CD4-positive, alpha-beta T cell (primary cell): ENCODE measurements around the gene PANX2. TPM values are rescaled to one million over a fixed set of nuclear protein-coding genes. Genes with fewer than 3 reads are reported as not detected.

Source experiments
- ATAC-seq: fragments of 200-7000 bp; cut with Tn5 transposase; one replicate; pipeline ENCODE4 v1.10.0; 2022; ENCODE audit warnings: mild to moderate bottlenecking; ENCODE audit not compliant: poor library complexity
- CTCF ChIA-PET: fragments of 350-600 bp; sonication (Branson Sonifier 250); formaldehyde crosslinking; loops from one replicate; lab custom pipeline; 2021; ENCODE audit warnings: antibody characterized with exemption, inconsistent platforms; lab: Charles Lee
- POLR2A ChIA-PET: fragments of 350-600 bp; sonication (Branson Sonifier 250); formaldehyde crosslinking; loops from one replicate; lab custom pipeline; 2021; ENCODE audit warnings: antibody characterized with exemption, inconsistent platforms; lab: Charles Lee
- DNase-seq, 14 experiments: peaks; one replicate each; pipeline ENCODE4 v3.0.0-alpha.2; 2013 to 2020; ENCODE audit warnings: mixed read lengths in 2 of 14
- H3K27ac ChIP-seq, 2 donors: one replicate each; pipeline versions ENCODE4 v1.5.1 to v1.7.0; 2013; ENCODE audit warnings: low read length in 2 of 2, low read depth in 1 of 2, mild to moderate bottlenecking in 1 of 2
- H3K27me3 ChIP-seq, 2 experiments: 1 replicate in 1 of 2; 2 replicates in 1 of 2; pipeline versions ENCODE4 v1.6.1 to v1.7.0; 2013; ENCODE audit warnings: low read length in 2 of 2, control low read depth in 1 of 2, mild to moderate bottlenecking in 1 of 2, moderate library complexity in 1 of 2; ENCODE audit not compliant: insufficient read depth in 2 of 2, control insufficient read depth in 1 of 2
- H3K36me3 ChIP-seq: one replicate; pipeline ENCODE4 v1.6.1; 2013; ENCODE audit warnings: low read length, control low read depth; ENCODE audit not compliant: insufficient read depth
- H3K4me1 ChIP-seq: one replicate; pipeline ENCODE4 v1.6.1; 2013; ENCODE audit warnings: low read length, control low read depth; ENCODE audit not compliant: insufficient read depth
- H3K4me3 ChIP-seq: one replicate; pipeline ENCODE4 v1.5.1; 2013; ENCODE audit warnings: mild to moderate bottlenecking, low read length, moderate library complexity
- H3K9me3 ChIP-seq, 2 experiments: 1 replicate in 1 of 2; 2 replicates in 1 of 2; pipeline versions ENCODE4 v1.6.1 to v1.7.0; 2013; ENCODE audit warnings: low read length in 2 of 2, mild to moderate bottlenecking in 2 of 2, control low read depth in 1 of 2, moderate library complexity in 1 of 2; ENCODE audit not compliant: control insufficient read depth in 1 of 2, insufficient read depth in 1 of 2
- H3K27ac Mint-ChIP-seq: one replicate; pipeline ENCODE4 v1.8.0; 2020; ENCODE audit warnings: mixed read lengths
- H3K27me3 Mint-ChIP-seq: one replicate; pipeline ENCODE4 v1.8.0; 2021; ENCODE audit warnings: mixed read lengths
- H3K36me3 Mint-ChIP-seq: one replicate; pipeline ENCODE4 v1.8.0; 2021; ENCODE audit warnings: low read depth, mixed read lengths
- H3K4me1 Mint-ChIP-seq: one replicate; pipeline ENCODE4 v1.8.0; 2021; ENCODE audit warnings: low read depth, mixed read lengths
- H3K4me3 Mint-ChIP-seq: one replicate; pipeline ENCODE4 v1.8.0; 2020; ENCODE audit warnings: mild to moderate bottlenecking, mixed read lengths
- H3K9me3 Mint-ChIP-seq: one replicate; pipeline ENCODE4 v1.8.0; 2020; ENCODE audit warnings: mixed read lengths
- intact Hi-C, 2 experiments: fragments of 100-400 bp; cut with DNase I in 1 of 2; cut with micrococcal nuclease in 1 of 2; formaldehyde crosslinking; loops; one replicate each; pipeline versions ENCODE4 v1.15.1 to v1.9.0; 2023 to 2025; cut with DNase I, micrococcal nuclease
- total RNA-seq, 174 experiments: library from RNA in 2 of 174; stranded (reverse) in 2 of 174; gene quantifications; one replicate each; pipeline ENCODE4 v1.2.3 and lab custom pipeline; 2021 to 2026
- TF ChIP-seq, protein P1 (sequence below): fragments of 200-600 bp; IDR thresholded peaks from one replicate; pipeline ENCODE4 v1.8.0; 2022; ENCODE audit warnings: antibody characterized with exemption, mild to moderate bottlenecking

Gene PANX2
- total RNA-seq, 2 experiments from 2014 or later: 0.11 to 0.16 TPM

GRCh38 chr22:50171965-50172421 lies 1.5 kb downstream of the PANX2 start:
- H3K27ac ChIP-seq: no peak overlapping the region
- no peaks in the 10 kb centered on the region for H3K36me3 ChIP-seq
- peaks cover 29 to 39% of the 10 kb centered on the region in 2 experiments for H3K27me3 ChIP-seq
- CTCF ChIA-PET: no interaction called here
- intact Hi-C loops: loop anchor here in 1 of 2 experiments (5.0 kb wide), 1 partner anchor 35 kb away; no protein-coding TSS in a partner anchor
- no peak for DNase-seq
- POLR2A ChIA-PET: no interaction called here
- no peaks in the 10 kb centered on the region for H3K9me3 Mint-ChIP-seq
- peaks cover 0 to 15% of the 10 kb centered on the region in 2 experiments for H3K9me3 ChIP-seq
- H3K4me1 ChIP-seq: peaks cover 12% of the 10 kb centered on the region
- no peak for ATAC-seq
- peaks cover 40% of the 10 kb centered on the region for H3K27me3 Mint-ChIP-seq
- H3K27ac Mint-ChIP-seq: no peak overlapping the region
- no peaks in the 10 kb centered on the region for H3K36me3 Mint-ChIP-seq
- H3K4me3 ChIP-seq: no peak overlapping the region
- peak overlapping the region; percentile 42 for H3K4me3 Mint-ChIP-seq
- H3K4me1 Mint-ChIP-seq: peaks cover 10% of the 10 kb centered on the region
- TF ChIP-seq, protein P1, sequence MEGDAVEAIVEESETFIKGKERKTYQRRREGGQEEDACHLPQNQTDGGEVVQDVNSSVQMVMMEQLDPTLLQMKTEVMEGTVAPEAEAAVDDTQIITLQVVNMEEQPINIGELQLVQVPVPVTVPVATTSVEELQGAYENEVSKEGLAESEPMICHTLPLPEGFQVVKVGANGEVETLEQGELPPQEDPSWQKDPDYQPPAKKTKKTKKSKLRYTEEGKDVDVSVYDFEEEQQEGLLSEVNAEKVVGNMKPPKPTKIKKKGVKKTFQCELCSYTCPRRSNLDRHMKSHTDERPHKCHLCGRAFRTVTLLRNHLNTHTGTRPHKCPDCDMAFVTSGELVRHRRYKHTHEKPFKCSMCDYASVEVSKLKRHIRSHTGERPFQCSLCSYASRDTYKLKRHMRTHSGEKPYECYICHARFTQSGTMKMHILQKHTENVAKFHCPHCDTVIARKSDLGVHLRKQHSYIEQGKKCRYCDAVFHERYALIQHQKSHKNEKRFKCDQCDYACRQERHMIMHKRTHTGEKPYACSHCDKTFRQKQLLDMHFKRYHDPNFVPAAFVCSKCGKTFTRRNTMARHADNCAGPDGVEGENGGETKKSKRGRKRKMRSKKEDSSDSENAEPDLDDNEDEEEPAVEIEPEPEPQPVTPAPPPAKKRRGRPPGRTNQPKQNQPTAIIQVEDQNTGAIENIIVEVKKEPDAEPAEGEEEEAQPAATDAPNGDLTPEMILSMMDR: no peak

DNA sequence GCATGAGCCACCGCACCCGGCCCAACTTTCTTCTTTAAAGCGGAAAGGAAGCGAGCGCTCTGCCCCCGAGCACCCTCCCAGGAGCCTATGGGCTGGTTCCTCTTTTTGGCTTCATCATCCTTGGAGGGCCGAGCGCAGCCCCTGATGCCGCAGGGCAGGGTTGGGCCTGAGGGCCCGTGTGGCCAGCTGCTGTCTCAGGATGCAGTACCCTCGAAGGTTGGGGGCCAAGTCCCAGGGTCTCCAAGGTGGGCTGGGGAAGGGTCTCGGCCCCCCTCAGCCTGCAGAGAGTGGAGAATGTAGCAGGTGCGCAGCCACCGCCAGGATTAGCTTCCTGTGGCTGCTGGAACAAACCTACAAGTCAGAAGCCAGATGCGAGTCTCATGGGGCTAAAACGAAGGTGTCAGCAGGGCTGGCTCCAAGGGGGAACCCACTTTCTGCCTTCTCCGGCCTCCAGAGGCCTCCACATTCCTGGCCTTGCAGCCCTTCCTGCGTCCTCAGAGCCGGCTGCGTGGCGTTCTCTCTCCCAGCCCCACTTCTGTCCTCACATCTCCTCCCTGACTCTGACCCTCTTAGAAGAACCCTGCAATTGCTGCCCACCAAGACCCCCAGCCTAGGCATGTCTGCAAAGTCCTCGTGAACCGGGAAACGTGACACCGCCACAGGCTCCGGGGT lies 2.9 kb downstream of the PANX2 start:
- TF ChIP-seq, protein P1: no peak
- Histone ChIP-seq H3K9me3 (peaks cover 0 to 17% of the 10 kb centered on the region in 2 experiments), H3K4me1 (peaks cover 12% of the 10 kb centered on the region), H3K4me3 (no peak overlapping the region), H3K36me3 (no peaks in the 10 kb centered on the region), H3K27me3 (peaks cover 28 to 31% of the 10 kb centered on the region in 2 experiments), H3K27ac (no peak overlapping the region)
- DNase-seq (peak in 2 of 14 experiments; percentile 42 to 43), ATAC-seq (no peak)
- H3K36me3 Mint-ChIP-seq: no peaks in the 10 kb centered on the region
- H3K27me3 Mint-ChIP-seq: peaks cover 30% of the 10 kb centered on the region
- no peak overlapping the region for H3K27ac Mint-ChIP-seq
- ChIA-PET POLR2A (no interaction called here), CTCF (no interaction called here)
- H3K4me3 Mint-ChIP-seq: peak overlapping the region; percentile 42
- H3K4me1 Mint-ChIP-seq: peaks cover 10% of the 10 kb centered on the region
- intact Hi-C loops: loop anchor here in 1 of 2 experiments (5.0 kb wide), 1 partner anchor 34 kb away; no protein-coding TSS in a partner anchor
- H3K9me3 Mint-ChIP-seq: no peaks in the 10 kb centered on the region

DNA sequence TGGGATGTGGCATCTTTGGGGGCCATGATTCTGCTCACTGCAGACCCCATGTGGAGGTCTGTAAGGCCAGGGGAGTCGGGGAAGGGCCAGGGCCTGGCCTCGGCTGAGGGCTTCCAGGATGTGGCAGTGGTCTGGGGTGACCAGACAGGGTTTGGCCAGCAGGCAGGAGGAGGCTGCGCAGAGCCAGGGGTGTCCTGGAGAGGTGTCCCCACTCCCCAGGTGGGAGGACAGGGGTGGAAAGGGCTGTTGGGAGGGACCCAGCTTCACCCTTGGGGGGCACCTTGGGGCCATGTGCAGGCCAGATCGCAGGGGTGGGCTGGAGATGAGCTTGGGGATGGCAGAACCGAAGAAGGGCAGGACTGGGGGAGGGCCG lies 3.4 kb downstream of the PANX2 start:
- DNase-seq: no peak
- CTCF ChIA-PET: no interaction called here

More for the DNA sequence above, 3.4 kb downstream of the PANX2 start:
- peaks cover 0 to 17% of the 10 kb centered on the region in 2 experiments for H3K9me3 ChIP-seq
- Mint-ChIP-seq H3K4me3 (peak overlapping the region; percentile 42), H3K27ac (no peak overlapping the region), H3K4me1 (peaks cover 7% of the 10 kb centered on the region), H3K36me3 (no peaks in the 10 kb centered on the region), H3K27me3 (peaks cover 24% of the 10 kb centered on the region), H3K9me3 (no peaks in the 10 kb centered on the region)
- TF ChIP-seq, protein P1: no peak
- peaks cover 24 to 26% of the 10 kb centered on the region in 2 experiments for H3K27me3 ChIP-seq
- POLR2A ChIA-PET: no interaction called here
- H3K4me3 ChIP-seq: no peak overlapping the region
- ATAC-seq: no peak
- H3K27ac ChIP-seq: no peak overlapping the region
- H3K36me3 ChIP-seq: no peaks in the 10 kb centered on the region
- intact Hi-C loops: loop anchor here in 1 of 2 experiments (5.0 kb wide), 1 partner anchor 33 kb away; no protein-coding TSS in a partner anchor
- H3K4me1 ChIP-seq: peaks cover 10% of the 10 kb centered on the region
